ENCODE data around the gene SLC6A20. TPM values are rescaled to one million over a fixed set of nuclear protein-coding genes. Genes with fewer than 3 reads are reported as not detected.

The SLC6A20 gene
- polyA plus RNA-seq, 1 donor (not counting 4 experiments of a cell fraction or from before 2014, with no cell fraction given), result 0.34 TPM

GRCh38 chr3:45771166-45771775, 25.1 kb downstream of the SLC6A20 start:
- H3K9ac ChIP-seq (ENCODE audit: control insufficient read depth, extremely low read depth, insufficient read depth, low read length), result no peak overlapping the region
- dilution Hi-C loops (cut with MboI; ENCODE audit: extremely low pct_ligation_motif_present, low sequenced_read_pairs), result no loop called here
- H3K27me3 ChIP-seq (ENCODE audit: control insufficient read depth, extremely low read depth, insufficient read depth, low read length), result peaks cover 28% of the 10 kb centered on the region
- no peak for FAIRE-seq
- no peaks in the 10 kb centered on the region for H3K4me1 ChIP-seq (ENCODE audit: control insufficient read depth, extremely low read depth, insufficient read depth, low read length)
- no peak overlapping the region for H2AFZ ChIP-seq (ENCODE audit: control insufficient read depth, low read length)
- DNase-seq (ENCODE audit: low read depth, low spot score), result no peak
- H3K36me3 ChIP-seq (ENCODE audit: control insufficient read depth in 2 of 2, extremely low read depth in 1 of 2, insufficient read depth in 2 of 2, low read length in 2 of 2), result no peaks in the 10 kb centered on the region
- H3K27ac ChIP-seq (ENCODE audit: control insufficient read depth, insufficient read depth, low read length), result no peak overlapping the region
- no peak for TF ChIP-seq CTCF (optimal IDR thresholded peaks at IDR 0.05 in 1 of 3, IDR thresholded peaks at IDR 0.05 in 1 of 3, conservative IDR thresholded peaks at IDR 0.05 in 1 of 3; ENCODE audit: extremely low read depth in 1 of 3, insufficient read depth in 2 of 3, low read length in 3 of 3)
- TF ChIP-seq EZH2 (IDR thresholded peaks at IDR 0.05; ENCODE audit: low read length), result no peak
- no peak overlapping the region for H3K4me2 ChIP-seq (ENCODE audit: control insufficient read depth, extremely low read depth, insufficient read depth, low read depth, low read length)
- no peaks in the 10 kb centered on the region for H3K79me2 ChIP-seq (ENCODE audit: control insufficient read depth, insufficient read depth, low read length)
- no peaks in the 10 kb centered on the region for H3K9me1 ChIP-seq (ENCODE audit: control insufficient read depth, extremely low read depth, insufficient read depth, low read length)
- no peak overlapping the region for H3K4me3 ChIP-seq (ENCODE audit: control insufficient read depth in 2 of 3, extremely low read depth in 1 of 3, insufficient read depth in 2 of 3, low read depth in 1 of 3, low read length in 3 of 3)
- H3K9me3 ChIP-seq (ENCODE audit: control insufficient read depth, low read depth, low read length), result no peaks in the 10 kb centered on the region
- H4K20me1 ChIP-seq (ENCODE audit: control insufficient read depth, extremely low read depth, insufficient read depth, low read length), result no peaks in the 10 kb centered on the region

DNA sequence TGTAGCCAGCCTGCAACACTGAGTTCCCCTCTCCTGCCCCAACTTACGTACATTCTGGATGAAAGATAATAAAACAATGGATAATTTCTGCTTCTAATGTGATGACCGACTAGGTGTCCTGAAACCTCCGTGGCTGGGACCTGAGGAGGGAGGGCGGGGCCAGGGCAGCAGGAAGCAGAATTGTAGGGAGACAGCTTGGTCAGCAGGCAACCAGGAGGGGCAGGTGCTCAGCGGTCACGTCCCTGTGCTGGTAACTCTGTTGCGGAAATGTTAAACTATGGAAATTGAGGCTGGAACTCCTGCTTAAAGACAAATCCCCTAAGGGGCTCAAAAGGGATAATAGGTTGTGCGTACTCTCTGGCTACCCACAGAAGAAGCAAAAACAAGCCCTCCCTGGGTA, 30.4 kb downstream of the SLC6A20 start:
- H3K4me3 ChIP-seq (ENCODE audit: control insufficient read depth in 2 of 3, extremely low read depth in 1 of 3, insufficient read depth in 2 of 3, low read depth in 1 of 3, low read length in 3 of 3), result no peak overlapping the region
- dilution Hi-C loops (cut with MboI; ENCODE audit: extremely low pct_ligation_motif_present, low sequenced_read_pairs), result no loop called here
- H3K27ac ChIP-seq (ENCODE audit: control insufficient read depth, insufficient read depth, low read length), result no peak overlapping the region
- no peaks in the 10 kb centered on the region for H3K9me3 ChIP-seq (ENCODE audit: control insufficient read depth, low read depth, low read length)
- peaks cover 9% of the 10 kb centered on the region for H3K27me3 ChIP-seq (ENCODE audit: control insufficient read depth, extremely low read depth, insufficient read depth, low read length)
- H3K4me1 ChIP-seq (ENCODE audit: control insufficient read depth, extremely low read depth, insufficient read depth, low read length), result no peaks in the 10 kb centered on the region
- H3K79me2 ChIP-seq (ENCODE audit: control insufficient read depth, insufficient read depth, low read length), result no peaks in the 10 kb centered on the region
- FAIRE-seq (no peak), DNase-seq (ENCODE audit: low read depth, low spot score) (no peak)
- no peaks in the 10 kb centered on the region for H4K20me1 ChIP-seq (ENCODE audit: control insufficient read depth, extremely low read depth, insufficient read depth, low read length)
- no peak overlapping the region for H3K9ac ChIP-seq (ENCODE audit: control insufficient read depth, extremely low read depth, insufficient read depth, low read length)
- no peak overlapping the region for H3K4me2 ChIP-seq (ENCODE audit: control insufficient read depth, extremely low read depth, insufficient read depth, low read depth, low read length)
- H2AFZ ChIP-seq (ENCODE audit: control insufficient read depth, low read length), result no peak overlapping the region
- H3K36me3 ChIP-seq (ENCODE audit: control insufficient read depth in 2 of 2, extremely low read depth in 1 of 2, insufficient read depth in 2 of 2, low read length in 2 of 2), result no peaks in the 10 kb centered on the region
- no peaks in the 10 kb centered on the region for H3K9me1 ChIP-seq (ENCODE audit: control insufficient read depth, extremely low read depth, insufficient read depth, low read length)
- TF ChIP-seq EZH2 (IDR thresholded peaks at IDR 0.05; ENCODE audit: low read length) (no peak), CTCF (optimal IDR thresholded peaks at IDR 0.05 in 1 of 3, IDR thresholded peaks at IDR 0.05 in 1 of 3, conservative IDR thresholded peaks at IDR 0.05 in 1 of 3; ENCODE audit: extremely low read depth in 1 of 3, insufficient read depth in 2 of 3, low read length in 3 of 3) (no peak)

Data from keratinocyte (primary cell).